Ammon's horn (tissue), 1 donor: ENCODE measurements around the gene ZNF646.

ENCODE experiments used
- DNase-seq: peaks from one replicate; pipeline ENCODE4 v3.0.0-alpha.2; 2016; ENCODE audit warnings: low spot score

The ZNF646 gene, protein sequence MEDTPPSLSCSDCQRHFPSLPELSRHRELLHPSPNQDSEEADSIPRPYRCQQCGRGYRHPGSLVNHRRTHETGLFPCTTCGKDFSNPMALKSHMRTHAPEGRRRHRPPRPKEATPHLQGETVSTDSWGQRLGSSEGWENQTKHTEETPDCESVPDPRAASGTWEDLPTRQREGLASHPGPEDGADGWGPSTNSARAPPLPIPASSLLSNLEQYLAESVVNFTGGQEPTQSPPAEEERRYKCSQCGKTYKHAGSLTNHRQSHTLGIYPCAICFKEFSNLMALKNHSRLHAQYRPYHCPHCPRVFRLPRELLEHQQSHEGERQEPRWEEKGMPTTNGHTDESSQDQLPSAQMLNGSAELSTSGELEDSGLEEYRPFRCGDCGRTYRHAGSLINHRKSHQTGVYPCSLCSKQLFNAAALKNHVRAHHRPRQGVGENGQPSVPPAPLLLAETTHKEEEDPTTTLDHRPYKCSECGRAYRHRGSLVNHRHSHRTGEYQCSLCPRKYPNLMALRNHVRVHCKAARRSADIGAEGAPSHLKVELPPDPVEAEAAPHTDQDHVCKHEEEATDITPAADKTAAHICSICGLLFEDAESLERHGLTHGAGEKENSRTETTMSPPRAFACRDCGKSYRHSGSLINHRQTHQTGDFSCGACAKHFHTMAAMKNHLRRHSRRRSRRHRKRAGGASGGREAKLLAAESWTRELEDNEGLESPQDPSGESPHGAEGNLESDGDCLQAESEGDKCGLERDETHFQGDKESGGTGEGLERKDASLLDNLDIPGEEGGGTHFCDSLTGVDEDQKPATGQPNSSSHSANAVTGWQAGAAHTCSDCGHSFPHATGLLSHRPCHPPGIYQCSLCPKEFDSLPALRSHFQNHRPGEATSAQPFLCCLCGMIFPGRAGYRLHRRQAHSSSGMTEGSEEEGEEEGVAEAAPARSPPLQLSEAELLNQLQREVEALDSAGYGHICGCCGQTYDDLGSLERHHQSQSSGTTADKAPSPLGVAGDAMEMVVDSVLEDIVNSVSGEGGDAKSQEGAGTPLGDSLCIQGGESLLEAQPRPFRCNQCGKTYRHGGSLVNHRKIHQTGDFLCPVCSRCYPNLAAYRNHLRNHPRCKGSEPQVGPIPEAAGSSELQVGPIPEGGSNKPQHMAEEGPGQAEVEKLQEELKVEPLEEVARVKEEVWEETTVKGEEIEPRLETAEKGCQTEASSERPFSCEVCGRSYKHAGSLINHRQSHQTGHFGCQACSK (N-terminal part only)

GRCh38 chr16:31073970-31074813 lies at the start of gene ZNF646, which contains the start of gene ZNF668:
Gene ZNF646 (plus strand): TSS chr16:31074422. CDS start chr16:31076325, 1,903 bp downstream.
Gene ZNF668 (minus strand): TSS chr16:31074240. CDS start chr16:31064459, 9,781 bp downstream.
- DNase-seq: peak; percentile 100

DNA sequence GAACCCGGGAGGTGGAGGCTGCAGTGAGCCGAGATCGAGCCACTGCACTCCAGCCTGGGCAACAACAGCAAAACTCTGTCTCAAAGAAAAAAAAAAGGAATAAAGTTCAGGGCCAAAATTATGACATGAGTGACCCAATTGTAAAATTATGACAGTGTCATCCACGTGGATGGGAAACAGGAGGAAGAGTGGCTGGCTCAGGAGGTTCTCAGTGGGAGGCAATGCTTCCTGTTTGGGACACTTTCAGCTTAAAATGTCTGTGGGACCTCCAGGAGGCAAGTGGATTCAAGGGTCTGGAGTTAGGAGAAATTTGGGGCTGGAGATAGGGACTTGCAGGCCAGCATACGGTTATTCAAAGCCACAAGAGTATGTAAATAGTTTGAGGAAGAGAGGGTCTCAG lies 48.9 kb upstream of the ZNF646 start:
- no peak for DNase-seq

GRCh38 chr16:31029272-31029671 lies 45.0 kb upstream of the ZNF646 start:
- no peak for DNase-seq

- no peak for DNase-seq
Measured at GRCh38 chr16:31031276-31031675, 42.9 kb upstream of the ZNF646 start.

- peak; percentile 99 for DNase-seq
Measured at GRCh38 chr16:31032736-31033708, 41.2 kb upstream of the ZNF646 start, which contains the start of gene STX4. Gene STX4 (plus strand): TSS chr16:31033558. CDS start chr16:31033806, 248 bp downstream.

GRCh38 chr16:31033709-31034492 lies 40.3 kb upstream of the ZNF646 start:
- peak; percentile 95 for DNase-seq

GRCh38 chr16:31036691-31037090 lies 37.5 kb upstream of the ZNF646 start:
- peak; percentile 40 for DNase-seq

GRCh38 chr16:31038993-31039392 lies 35.2 kb upstream of the ZNF646 start:
- peak; percentile 60 for DNase-seq

GRCh38 chr16:31042866-31043265 lies 31.4 kb upstream of the ZNF646 start:
- DNase-seq: no peak

DNA sequence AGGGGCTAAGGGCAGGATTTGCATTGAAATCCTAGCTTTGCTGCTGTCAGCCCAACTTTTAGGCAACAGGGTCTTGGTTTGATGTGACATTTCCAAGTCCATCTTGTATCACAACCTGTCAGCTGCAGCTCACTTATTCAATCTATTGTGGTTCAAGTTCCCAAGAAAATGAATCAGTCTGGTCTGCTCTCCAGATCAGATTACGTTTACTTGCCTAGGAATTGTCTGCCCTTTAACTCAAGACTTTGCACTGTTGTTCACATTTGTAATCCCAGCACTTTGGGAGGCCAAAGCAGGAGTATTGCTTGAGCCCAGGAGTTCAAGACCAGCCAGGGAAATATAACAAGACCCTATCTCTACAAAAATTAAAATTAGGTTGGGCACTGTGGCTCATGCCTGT lies 30.9 kb upstream of the ZNF646 start:
- no peak for DNase-seq

GRCh38 chr16:31043898-31044481 lies 30.2 kb upstream of the ZNF646 start:
- no peak for DNase-seq

GRCh38 chr16:31050280-31051030 lies 23.8 kb upstream of the ZNF646 start:
- no peak for DNase-seq

- DNase-seq: no peak
Measured at GRCh38 chr16:31052114-31052513, 22.1 kb upstream of the ZNF646 start.

GRCh38 chr16:31055613-31056012 lies 18.6 kb upstream of the ZNF646 start:
- no peak for DNase-seq

GRCh38 chr16:31061126-31061812 lies 13.0 kb upstream of the ZNF646 start:
- no peak for DNase-seq

DNA sequence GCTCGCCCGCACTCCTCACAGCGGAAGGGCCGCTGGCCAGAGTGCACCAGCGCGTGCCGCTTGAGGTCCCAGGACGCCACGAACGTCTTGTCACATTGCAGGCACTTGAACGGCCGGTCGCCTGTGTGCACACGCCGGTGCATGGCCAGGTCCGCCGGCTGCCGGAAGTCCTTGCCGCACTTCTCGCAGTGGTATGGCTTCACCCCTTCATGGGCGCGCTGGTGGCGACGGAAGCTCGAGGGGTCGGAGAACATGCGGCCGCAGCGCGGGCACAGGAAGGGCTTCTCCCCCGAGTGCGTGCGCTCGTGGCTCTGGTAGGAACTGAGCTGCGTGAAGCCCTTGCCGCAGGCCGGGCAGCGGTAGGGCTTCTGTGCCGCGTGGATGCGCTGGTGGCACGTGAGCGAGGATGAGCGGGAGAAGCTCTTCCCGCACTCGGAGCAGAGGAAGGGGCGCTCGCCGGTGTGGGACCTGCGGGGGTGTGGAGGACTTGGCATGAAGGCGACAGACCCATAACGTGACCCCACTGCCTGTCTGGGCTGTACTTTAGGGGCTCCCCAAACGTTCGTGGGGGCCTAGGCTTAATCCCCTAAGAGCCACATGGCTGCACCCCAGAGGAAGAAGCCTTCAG lies 12.3 kb upstream of the ZNF646 start:
- DNase-seq: no peak

DNA sequence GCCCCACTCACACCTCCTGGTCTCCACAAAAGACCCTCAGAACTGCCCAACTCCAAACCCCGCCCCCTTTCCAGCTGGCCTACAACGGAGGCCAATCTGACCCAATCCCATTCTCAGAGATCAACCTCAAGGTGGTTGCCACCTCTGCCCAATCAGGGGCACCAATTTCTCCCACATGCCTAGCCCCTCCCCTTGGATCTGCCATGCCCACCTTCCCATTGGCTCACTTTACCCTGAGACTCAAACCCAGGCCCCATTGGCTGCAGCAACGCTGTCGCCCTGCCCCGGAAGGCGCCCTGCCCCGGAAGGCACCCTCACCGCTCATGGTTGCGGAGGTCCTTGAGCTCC lies 10.8 kb upstream of the ZNF646 start:
- DNase-seq: no peak
